ENCODE results near the gene ZC3HAV1.
"Not testable (repeated sequence)": the region's sequence is repeated elsewhere in the genome, so short reads cannot be mapped to it uniquely, and the experiment has no call there.

Gene ZC3HAV1

GRCh38 chr7:139046143-139046542 lies 63.4 kb downstream of the ZC3HAV1 start:
- no peak for DNase-seq

- peak; percentile 84 for DNase-seq
Measured at GRCh38 chr7:139044813-139045794, 64.4 kb downstream of the ZC3HAV1 start.

- DNase-seq: peak; percentile 96
Measured at GRCh38 chr7:139043823-139044812, 65.4 kb downstream of the ZC3HAV1 start.

GRCh38 chr7:139041378-139042085 lies 68.0 kb downstream of the ZC3HAV1 start:
- DNase-seq: no peak

- DNase-seq: peak; percentile 40
Measured at GRCh38 chr7:139038691-139039090, 70.8 kb downstream of the ZC3HAV1 start.

GRCh38 chr7:139036901-139037300 lies 72.6 kb downstream of the ZC3HAV1 start:
- peak; percentile 37 for DNase-seq

- peak; percentile 76 for DNase-seq
Measured at GRCh38 chr7:139035586-139036353, 73.8 kb downstream of the ZC3HAV1 start, which contains the start of gene ZC3HAV1L. TSS of gene ZC3HAV1L (minus strand) at chr7:139036042. CDS start at chr7:139036017, 25 bp downstream.

GRCh38 chr7:139034855-139035585 lies 74.5 kb downstream of the ZC3HAV1 start:
- peak; percentile 82 for DNase-seq

- DNase-seq: no peak
Measured at GRCh38 chr7:139034336-139034735, 75.2 kb downstream of the ZC3HAV1 start.

- no peak for DNase-seq
Measured at GRCh38 chr7:139033346-139034114, 76.0 kb downstream of the ZC3HAV1 start.

GRCh38 chr7:139032473-139032872 lies 77.0 kb downstream of the ZC3HAV1 start:
- no peak for DNase-seq

- no peak for DNase-seq
Measured at GRCh38 chr7:139029353-139029752, 80.2 kb downstream of the ZC3HAV1 start.

- no peak for DNase-seq
Measured at GRCh38 chr7:139026551-139026950, 83.0 kb downstream of the ZC3HAV1 start.

GRCh38 chr7:139025861-139026260 lies 83.7 kb downstream of the ZC3HAV1 start:
- DNase-seq: not testable (repeated sequence)

GRCh38 chr7:139023076-139023475 lies 86.4 kb downstream of the ZC3HAV1 start:
- no peak for DNase-seq

GRCh38 chr7:139022286-139022685 lies 87.2 kb downstream of the ZC3HAV1 start:
- DNase-seq: no peak

GRCh38 chr7:139018910-139019309 lies 90.6 kb downstream of the ZC3HAV1 start:
- no peak for DNase-seq

GRCh38 chr7:139016931-139017511 lies 92.5 kb downstream of the ZC3HAV1 start:
- DNase-seq: peak; percentile 91

GRCh38 chr7:139011373-139011772 lies 98.1 kb downstream of the ZC3HAV1 start:
- DNase-seq: no peak
